HG03135 (cell line): Measurements from ENCODE around the gene ARHGAP26.

Source experiments
- ATAC-seq: cut with Tn5 transposase; IDR thresholded peaks from one replicate; pipeline ENCODE4 v1.9.1; 2021; ENCODE audit warnings: mild to moderate bottlenecking, moderate library complexity; ENCODE audit not compliant: unreplicated experiment

ARHGAP26 gene

GRCh38 chr5:143129203-143129602 lies 359.0 kb downstream of the ARHGAP26 start:
- ATAC-seq: no peak

GRCh38 chr5:143129910-143130612 lies 359.9 kb downstream of the ARHGAP26 start:
- no peak for ATAC-seq

- no peak for ATAC-seq
Observed at GRCh38 chr5:143130613-143131305, 360.6 kb downstream of the ARHGAP26 start.

- ATAC-seq: no peak
Observed at GRCh38 chr5:143131972-143132371, 361.8 kb downstream of the ARHGAP26 start.

GRCh38 chr5:143132739-143133138 lies 362.6 kb downstream of the ARHGAP26 start:
- ATAC-seq: no peak

- ATAC-seq: no peak
Observed at GRCh38 chr5:143133721-143134120, 363.5 kb downstream of the ARHGAP26 start.

GRCh38 chr5:143134269-143134668 lies 364.1 kb downstream of the ARHGAP26 start:
- no peak for ATAC-seq

GRCh38 chr5:143134900-143135299 lies 364.7 kb downstream of the ARHGAP26 start:
- no peak for ATAC-seq

- no peak for ATAC-seq
Observed at GRCh38 chr5:143135832-143136551, 365.8 kb downstream of the ARHGAP26 start.

GRCh38 chr5:143138839-143139238 lies 368.7 kb downstream of the ARHGAP26 start:
- no peak for ATAC-seq

GRCh38 chr5:143139585-143139984 lies 369.4 kb downstream of the ARHGAP26 start:
- ATAC-seq: no peak

- ATAC-seq: no peak
Observed at GRCh38 chr5:143140492-143141203, 370.5 kb downstream of the ARHGAP26 start.

- ATAC-seq: no peak
Observed at GRCh38 chr5:143141652-143142051, 371.5 kb downstream of the ARHGAP26 start.

GRCh38 chr5:143142596-143143435 lies 372.6 kb downstream of the ARHGAP26 start:
- no peak for ATAC-seq

GRCh38 chr5:143143973-143144372 lies 373.8 kb downstream of the ARHGAP26 start:
- ATAC-seq: no peak

- no peak for ATAC-seq
Observed at GRCh38 chr5:143145243-143146160, 375.3 kb downstream of the ARHGAP26 start.

GRCh38 chr5:143146161-143146560 lies 376.0 kb downstream of the ARHGAP26 start:
- no peak for ATAC-seq

GRCh38 chr5:143147383-143147782 lies 377.2 kb downstream of the ARHGAP26 start:
- no peak for ATAC-seq

- ATAC-seq: no peak
Observed at GRCh38 chr5:143147902-143148301, 377.7 kb downstream of the ARHGAP26 start.
